HG03432 (cell line): ENCODE results near the gene AQP10.
"Not testable (repeated sequence)": the region's sequence is repeated elsewhere in the genome, so short reads cannot be mapped to it uniquely, and the experiment has no call there.

ENCODE experiments used
- ATAC-seq: cut with Tn5 transposase; IDR thresholded peaks from one replicate; pipeline ENCODE4 v1.9.1; 2021; ENCODE audit warnings: mild to moderate bottlenecking, moderate library complexity; ENCODE audit not compliant: unreplicated experiment

AQP10 gene

DNA sequence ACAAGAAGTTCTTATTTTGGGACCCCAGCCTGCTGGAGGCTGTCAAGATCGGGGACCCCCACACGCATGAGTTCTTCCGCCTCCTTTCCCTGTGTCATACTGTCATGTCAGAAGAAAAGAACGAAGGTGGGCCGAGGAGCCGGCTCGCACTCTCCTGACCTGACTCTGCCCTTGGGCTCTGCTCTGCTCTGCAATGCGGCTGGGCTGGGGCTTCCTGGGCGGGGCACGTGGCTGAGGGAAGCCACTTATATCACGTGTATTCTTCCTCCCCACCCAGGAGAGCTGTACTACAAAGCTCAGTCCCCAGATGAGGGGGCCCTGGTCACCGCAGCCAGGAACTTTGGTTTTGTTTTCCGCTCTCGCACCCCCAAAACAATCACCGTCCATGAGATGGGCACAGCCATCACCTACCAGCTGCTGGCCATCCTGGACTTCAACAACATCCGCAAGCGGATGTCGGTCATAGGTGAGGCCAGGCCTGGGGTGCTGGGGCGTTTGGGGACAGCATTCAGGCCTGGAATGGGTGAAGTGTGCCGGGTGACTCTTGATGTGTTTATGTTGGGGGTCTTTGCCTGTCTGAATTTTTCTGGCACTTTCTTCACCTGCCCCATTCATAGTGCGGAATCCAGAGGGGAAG is 22.1 kb downstream of the AQP10 start:
- ATAC-seq = no peak

DNA sequence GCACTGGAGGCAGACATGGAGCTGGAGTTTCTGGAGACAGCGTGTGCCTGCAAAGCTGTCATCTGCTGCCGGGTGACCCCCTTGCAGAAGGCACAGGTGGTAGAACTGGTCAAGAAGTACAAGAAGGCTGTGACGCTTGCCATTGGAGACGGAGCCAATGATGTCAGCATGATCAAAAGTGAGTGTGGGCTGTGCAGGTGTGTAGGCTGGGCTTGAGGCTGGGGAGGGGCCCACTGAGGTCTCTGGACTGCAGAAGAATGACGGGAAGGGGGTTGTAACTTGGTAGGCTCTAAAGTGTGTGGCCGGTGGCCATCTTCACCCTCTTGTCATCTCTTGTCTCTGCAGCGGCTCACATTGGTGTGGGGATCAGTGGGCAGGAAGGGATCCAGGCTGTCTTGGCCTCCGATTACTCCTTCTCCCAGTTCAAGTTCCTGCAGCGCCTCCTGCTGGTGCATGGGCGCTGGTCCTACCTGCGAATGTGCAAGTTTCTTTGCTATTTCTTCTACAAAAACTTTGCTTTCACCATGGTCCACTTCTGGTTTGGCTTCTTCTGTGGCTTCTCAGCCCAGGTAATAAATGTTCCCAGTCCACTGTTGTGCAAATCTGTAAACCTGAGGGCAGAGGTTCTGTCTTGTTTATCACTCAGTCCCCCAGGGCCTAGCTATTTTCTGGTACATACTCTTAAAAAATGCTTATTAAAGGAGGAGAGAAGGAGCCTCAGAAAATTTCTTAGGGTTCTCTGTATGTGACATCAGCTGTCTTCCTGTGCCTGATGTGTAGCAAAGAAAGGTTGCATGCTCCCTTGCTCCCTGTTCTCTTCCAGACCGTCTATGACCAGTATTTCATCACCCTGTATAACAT is 24.3 kb downstream of the AQP10 start:
- ATAC-seq = no peak

DNA sequence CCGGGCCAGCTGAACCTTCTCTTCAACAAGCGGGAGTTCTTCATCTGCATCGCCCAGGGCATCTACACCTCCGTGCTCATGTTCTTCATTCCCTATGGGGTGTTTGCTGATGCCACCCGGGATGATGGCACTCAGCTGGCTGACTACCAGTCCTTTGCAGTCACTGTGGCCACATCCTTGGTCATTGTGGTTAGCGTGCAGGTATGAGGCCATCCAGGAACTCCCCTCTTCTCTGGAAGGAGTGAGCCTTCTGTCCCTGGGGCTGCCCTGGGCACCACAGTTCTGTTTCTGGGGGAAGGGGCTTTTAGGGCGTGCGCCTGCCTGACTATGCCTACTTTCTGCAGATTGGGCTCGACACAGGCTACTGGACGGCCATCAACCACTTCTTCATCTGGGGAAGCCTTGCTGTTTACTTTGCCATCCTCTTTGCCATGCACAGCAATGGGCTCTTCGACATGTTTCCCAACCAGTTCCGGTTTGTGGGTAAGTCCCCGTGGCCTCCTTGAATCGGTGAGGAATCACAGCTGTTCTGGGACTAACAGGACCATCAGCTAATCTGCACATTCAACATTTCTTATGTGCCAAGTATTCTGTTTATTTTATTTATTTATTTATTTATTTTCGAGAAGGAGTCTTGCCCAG is 25.5 kb downstream of the AQP10 start:
- no peak for ATAC-seq

DNA sequence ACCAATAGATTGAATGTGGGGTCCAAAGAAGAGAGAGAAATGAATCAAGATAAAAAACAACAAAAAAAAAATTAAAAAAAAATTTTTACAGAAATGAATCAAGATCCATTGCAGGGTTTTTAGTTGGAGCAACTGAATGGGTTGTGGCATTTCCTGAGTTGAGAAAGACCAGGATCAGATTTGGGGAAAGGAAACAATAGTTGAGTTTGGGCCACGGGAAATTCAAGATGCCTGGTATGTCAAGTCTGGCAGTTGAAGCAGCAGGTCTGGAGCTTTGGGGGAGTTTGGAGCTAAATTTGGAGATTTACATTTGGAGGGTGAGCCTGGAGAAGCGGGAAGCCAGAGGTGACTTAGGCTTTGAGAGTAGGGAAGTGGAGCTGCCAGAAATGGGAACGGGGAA is 27.1 kb downstream of the AQP10 start:
- ATAC-seq = no peak

DNA sequence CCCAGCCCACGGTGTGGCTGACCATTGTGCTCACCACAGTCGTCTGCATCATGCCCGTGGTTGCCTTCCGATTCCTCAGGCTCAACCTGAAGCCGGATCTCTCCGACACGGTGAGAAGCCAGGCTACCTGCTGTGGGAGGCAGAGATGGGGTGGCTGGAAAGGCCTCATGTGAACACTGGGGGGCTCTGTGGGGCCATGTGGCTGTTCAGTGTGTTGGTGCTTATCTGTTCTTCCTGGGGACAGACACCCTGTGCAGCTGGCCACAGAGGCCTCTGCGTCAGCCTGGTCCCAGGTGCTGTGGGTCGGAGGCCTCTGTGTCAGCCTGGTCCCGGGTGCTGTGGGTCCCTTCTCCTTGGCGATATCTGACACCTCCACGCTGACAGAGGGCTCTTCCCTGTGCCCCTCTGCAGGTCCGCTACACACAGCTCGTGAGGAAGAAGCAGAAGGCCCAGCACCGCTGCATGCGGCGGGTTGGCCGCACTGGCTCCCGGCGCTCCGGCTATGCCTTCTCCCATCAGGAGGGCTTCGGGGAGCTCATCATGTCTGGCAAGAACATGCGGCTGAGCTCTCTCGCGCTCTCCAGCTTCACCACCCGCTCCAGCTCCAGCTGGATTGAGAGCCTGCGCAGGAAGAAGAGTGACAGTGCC is 27.7 kb downstream of the AQP10 start:
- ATAC-seq = no peak

DNA sequence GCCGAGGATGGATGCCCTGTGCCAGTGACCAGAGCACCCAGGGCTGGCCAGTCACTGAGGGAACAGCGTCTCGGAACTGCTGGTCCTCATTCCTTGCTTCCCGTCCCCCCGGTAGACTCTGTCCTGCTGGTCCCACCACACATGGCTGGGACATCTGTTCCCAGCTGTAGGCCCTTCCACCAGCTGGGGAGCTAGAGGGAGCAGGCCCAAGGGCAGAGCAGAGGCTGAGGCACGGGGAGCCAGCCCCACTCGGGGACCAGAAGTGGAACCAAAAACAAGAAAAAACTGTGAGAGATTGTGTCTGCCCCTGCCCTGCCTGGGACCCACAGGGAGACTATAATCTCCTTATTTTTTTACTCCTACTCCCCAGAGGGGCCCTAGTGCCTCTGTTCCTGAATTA is 28.2 kb downstream of the AQP10 start:
- no peak for ATAC-seq

DNA sequence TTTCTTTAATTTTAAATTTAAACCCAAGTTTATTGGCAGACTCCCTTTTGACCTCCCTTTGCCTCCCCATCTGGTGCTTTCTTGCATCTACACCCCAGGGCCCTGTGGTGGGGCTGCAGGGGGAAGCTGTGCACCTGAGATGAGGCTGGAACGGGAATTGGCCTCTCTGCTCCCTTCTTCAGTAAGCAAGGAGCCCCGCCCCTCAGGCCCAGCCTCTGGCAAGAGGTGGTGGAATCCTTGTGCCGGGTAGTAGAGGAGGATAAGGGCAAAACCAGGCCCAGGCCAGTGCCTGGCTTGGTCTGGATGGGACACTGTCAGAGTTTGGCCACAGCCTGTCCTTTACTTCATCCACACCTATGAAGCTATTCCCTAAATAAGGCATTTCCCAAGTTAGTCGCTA is 29.5 kb downstream of the AQP10 start:
- ATAC-seq = no peak

DNA sequence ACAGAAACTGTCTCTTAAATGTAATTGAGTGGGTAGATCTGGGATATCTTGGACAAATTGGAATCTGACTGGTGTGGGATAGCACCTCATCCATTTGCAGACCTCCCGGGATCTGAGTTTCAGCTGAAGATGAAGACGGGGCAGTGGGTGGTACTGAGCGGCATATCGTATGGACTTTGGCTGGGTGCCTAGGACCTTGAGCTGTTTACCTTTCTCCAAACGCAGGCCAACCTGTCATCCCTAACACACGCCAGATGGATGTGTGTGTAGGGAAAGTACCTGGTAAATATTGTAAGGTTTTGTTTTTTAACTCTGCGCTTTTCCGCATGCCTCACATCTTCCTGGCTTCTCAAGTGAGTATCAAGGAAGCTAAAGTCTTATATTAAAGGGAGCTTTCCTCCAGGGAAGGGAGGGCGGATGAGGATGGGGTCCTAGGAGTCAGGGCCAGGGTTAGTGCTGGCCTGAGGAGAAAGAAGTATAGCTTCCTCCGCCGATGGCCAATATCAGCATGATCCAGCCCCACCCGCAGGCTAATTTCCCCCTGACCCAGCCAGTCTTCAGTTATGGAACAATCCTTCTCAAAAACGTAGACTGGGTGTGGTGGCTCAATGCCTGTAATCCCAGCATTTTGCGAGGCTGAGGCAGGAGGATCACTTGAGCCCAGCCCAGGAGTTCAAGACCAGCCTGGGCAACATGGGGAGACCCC is 30.6 kb downstream of the AQP10 start:
- ATAC-seq = no peak

DNA sequence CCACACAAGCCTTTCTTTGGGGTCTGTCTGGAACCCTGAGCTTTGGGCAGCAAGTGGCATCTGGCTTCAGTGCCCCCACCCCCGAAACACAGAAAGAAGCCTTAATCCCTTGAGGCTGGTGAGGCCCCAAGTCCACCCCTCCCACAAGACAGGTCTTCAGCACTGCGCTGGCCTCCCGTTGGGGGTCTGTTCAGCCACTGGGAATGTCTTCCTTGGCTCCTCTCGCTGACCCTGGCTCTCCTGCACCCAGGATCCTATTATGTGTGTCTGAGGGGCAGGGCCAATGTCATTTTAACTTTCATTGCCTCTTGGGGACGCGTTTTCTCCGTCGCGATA is 31.3 kb downstream of the AQP10 start:
- ATAC-seq = no peak

DNA sequence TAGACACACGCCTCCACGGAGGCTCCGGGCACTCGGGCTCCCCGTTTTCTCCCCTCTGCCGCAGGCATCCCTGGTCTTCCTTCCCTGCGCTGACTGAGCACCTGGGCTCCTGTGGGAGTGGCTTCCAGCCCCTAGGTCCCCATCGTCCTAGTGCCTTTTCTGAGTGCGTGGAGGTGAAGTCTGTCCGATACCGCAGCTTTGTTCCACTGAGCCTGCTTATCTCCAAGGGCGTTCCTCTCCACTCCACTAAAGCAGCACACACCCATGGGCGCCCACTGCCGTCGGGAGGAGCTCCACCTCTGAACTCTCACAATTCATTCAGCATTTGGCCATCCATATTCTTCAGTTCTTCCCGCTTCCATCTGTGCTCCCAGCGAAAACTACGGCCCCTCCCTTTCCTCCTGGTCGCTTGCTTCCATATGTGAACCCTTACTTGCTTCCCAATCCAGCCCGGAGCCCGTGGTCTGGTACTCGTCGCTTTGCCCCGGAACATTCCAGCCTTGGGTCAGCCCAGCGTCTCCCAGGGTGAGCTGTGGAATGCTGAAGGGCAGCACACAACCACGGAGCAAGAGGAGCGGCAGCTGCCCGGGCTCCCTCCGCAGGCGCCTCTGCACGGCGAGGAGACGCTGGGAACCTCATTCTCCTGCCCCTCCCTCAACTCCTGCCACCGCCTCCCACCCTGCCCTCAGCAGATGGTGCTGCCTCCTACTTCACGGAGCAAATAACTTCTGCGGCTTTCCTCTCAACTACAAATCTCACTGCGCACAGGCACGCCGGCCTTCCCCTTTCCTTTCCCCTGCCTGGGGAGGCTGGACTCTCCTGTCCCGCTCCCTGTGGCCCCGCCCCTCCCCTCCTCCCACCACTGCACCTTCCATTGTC is 31.9 kb downstream of the AQP10 start:
- ATAC-seq = no peak

DNA sequence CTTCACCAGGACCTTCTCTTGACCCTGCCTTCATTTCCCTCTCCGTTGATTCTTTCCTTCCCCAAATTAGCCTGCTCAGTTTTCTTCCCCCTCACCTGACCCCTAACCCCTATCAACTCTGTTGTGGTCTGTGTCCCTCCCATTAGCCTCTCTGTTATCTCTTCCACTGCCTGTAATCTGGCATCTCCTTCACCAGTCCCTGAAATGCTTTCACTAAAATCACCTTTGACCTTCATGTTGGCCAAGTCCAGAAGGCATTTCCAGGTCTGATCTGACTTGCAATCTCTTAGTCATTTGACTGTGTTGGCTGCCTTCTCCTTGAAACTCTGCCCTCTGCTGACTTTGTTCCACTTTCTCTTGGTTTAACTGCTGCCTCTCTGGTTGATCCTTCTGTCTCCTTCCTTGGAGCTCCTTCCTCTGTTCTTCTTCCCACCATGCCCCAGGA is 32.6 kb downstream of the AQP10 start:
- ATAC-seq = no peak

DNA sequence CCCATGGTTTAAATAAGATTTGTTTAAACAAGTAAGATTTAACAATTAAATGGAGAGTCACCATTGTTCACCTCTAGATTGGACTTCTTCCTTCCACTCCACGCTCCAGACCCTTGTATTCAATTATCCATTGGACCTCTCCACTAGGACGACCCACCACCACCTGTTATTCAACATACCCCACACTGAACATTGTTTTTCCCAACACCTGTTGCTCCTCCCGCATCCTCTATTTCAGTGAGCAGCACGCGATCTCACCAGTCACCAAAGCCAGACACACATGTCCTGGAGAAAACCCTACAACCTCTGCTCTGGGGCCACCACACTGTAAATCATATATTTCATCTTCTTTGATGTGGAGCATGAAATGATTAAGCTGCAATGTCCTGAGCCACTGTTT is 33.1 kb downstream of the AQP10 start:
- ATAC-seq = no peak

DNA sequence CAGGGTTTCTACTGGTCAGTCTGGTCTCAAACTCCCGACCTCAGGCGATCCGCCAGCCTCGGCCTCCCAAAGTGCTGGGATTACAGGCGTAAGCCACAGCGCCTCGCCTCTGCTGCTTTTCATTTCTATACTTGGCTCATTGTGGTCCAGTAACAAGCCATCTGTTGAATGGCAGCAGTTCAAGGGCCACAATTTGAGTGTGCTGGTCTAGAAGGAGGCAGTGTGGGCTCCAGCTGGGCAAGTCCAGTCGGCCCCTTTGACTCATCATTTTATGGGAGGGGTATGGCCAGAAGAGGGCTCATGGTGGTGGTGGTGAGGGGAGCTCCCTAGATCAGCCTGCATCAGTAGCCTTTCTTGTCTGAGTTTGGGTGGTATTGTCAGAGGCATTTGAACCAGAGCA is 37.6 kb downstream of the AQP10 start:
- ATAC-seq = no peak

DNA sequence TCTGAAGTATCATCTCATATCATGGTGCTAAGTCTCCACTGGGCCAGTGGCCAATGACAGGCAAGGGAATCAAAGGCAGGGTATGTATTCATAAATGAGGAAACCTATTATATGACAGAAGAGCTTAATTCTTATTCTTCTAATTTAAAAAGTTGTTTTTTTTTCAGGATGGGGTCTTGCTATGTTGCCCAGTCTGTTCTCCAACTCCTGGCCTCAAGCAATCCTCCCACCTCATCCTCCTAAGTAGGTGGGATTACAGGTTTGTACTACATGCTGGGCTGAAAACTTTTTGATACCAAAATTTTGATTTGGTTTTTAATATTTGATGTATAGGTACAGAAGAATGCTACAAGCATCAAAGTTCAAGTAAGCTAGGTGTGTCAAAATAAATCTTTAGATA is 39.4 kb downstream of the AQP10 start:
- ATAC-seq = no peak

DNA sequence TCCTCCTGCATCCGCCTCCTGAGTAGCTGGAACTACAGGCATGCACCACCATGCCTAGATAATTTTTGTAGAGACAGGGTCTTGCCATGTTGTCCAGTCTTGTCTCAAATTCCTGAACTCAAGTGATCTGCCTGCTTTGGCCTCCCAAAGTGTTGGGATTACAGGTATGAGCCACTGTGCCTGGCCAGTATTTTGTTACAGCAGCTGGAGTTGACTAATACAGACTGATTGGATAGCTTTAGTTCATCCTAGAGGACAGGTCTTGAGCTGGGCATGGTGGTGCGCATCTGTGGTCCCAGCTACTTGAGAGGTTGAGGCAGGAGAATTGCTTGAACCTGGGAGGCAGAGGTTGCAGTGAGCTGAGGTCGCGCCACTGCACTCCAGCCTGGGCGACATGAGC is 40.0 kb downstream of the AQP10 start:
- ATAC-seq = not testable (repeated sequence)

DNA sequence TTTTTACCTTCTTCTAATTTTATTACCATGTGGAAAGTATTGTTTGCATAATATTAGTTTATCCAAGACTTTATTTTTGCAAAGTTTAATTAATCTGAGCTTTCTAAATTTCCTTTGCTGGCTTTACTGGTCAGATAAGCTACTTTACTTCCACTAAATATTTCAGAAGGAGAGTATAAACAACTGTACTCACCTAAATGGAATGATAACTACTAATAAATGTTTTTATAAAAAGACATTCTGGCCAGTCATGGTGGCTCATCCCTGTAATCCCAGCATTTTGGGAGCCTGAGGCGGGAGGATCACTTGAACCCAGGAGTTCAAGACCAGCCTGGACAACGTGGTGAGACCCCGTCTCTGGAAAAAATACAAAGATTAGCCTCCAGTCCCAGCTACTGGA is 40.5 kb downstream of the AQP10 start:
- ATAC-seq = no peak

DNA sequence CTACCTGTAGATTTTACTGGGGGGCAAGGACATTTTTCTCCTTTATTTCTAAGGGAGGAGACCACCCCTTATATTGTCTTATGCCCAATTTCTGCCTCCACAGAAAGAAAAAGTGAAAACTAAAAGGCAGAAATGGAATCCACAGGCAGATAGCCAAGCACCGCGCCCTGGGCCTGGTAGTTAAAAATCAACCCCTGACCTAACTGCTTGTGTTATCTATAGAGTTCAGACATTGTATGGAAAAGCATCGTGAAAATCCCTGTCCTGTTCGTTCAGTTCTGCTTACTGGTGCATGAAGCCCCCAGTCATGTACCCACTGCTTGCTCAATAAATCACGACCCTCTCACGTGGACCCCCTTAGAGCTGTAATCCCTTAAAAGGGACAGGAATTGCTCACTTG is 50.5 kb downstream of the AQP10 start:
- no peak for ATAC-seq

DNA sequence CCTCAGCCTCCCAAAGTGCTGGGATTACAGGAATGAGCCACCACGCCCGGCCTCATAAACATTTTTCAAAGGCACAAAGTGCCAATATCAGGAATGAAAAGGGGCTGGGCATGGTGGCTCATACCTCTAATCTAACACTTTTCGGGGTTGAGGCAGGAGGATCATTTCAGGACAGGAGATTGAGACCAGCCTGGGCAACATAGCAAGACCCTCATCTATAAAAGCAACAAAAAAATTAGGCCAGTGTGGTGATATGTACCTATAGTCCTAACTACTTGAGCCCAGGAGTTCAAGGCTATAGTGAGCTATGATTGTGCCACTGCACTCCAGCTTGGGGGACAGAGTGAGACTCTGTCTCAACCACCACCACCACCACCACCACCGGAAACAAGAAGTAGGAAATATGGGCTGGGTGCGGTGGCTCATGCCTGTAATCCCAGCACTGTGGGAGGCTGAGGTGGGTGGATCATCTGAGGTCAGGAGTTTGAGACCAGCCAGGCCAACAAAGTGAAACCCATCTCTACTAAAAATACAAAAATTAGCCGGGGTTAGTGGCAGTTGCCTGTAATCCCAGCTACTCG is 53.0 kb downstream of the AQP10 start:
- not testable (repeated sequence) for ATAC-seq
